Stimulated activated CD8-positive, alpha-beta memory T cell treated with anti-CD3 and anti-CD28 coated beads, Interleukin-4, amount 100 ng/mL, for 1 hour (primary cell): ENCODE results near the gene GMFB.
"Not testable (repeated sequence)": the region's sequence is repeated elsewhere in the genome, so short reads cannot be mapped to it uniquely, and the experiment has no call there.

Experiments
- DNase-seq, 2 donors: peaks; one replicate each; pipeline ENCODE4 v3.0.0-alpha.2; 2020; ENCODE audit warnings: low read depth in 2 of 2, low spot score in 1 of 2

Gene GMFB

DNA sequence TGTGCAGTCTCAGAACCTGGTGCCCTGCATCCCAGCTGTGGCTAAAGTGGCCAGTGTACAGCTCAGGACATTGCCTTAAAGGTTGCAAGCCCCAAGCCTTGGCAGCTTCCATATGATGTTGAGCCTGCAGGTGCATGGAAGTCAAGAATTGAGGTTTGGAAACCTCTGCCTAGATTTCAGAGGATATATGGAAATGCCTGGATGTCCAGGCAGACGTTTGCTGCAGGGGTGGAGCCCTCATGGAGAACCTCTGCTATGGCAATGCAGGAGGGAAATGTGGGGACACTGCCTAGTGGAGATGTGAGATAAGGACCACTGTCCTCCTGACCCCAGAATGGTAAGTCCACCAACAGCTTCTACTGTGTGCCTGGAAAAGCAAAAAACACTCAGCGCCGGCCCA, 29.7 kb downstream of the GMFB start:
- no peak for DNase-seq

DNA sequence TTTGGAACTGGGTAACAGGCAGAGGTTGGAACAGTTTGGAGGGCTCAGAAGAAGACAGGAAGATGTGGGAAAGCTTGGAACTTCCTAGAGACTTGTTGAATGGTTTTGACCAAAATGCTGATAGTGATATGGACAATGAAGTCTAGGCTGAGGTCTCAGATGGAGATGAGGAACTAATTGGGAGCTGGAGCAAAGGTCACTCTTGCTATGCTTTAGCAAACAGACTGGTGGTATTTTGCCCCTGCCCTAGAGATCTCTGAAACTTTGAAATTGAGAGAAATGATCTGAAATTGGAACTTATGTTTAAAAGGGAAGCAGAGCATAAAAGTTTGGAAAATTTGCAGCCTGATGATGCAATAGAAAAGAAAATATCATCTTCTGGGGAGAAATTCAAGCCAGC, 30.2 kb downstream of the GMFB start:
- DNase-seq, result not testable (repeated sequence)

DNA sequence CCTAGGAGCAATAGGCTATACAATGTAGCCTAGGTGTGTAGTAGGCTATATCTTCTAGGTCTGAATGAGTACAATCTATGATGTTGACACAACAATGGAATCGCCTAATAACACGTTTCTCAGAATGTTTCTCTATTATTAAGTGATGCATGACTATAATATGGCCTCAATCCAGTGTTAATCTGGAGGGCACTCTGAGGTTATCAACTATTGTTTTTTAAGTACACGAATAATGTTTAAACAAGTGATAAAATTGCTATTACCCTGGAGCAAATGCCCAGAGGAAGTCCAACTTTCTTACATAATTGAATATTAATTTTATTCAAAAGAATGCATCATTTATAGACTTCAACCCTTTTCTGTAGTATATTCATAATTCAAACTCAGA, 31.2 kb downstream of the GMFB start:
- DNase-seq, result no peak

DNA sequence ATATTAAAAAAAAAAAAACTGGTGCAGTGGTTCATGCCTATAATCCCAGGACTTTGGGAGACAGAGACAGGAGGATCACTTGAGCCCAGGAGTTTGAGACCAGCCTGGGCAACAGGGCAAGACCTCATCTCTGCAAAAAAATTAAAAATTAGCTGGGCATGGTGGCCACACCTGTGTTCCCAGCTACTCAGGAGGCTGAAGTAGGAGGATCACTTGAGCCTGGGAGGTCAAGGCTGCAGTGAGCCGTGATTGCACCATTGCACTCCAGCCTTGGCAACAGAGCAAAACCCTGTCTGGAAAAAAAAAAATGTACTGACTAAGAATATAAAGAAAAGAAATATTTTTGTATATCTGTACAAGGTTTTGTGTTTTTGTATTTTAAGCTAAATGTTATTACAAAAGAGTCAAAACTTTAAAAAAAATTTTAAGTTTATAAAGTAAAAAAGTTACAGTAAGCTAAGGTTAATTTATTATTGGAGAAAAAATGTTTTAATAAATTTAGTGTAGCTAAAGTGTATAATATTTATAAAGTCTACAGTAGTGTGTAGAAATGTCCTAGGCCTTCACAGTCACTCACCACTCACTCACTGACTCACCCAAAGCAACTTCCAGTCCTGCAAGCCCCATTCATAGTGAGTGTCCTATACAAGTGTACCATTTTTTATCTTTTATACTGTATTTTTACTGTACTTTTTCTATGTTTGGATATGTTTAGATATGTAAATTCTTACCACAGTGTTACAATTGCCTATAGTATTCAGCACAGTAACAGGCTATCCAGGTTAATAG, 31.8 kb downstream of the GMFB start:
- DNase-seq, result not testable (repeated sequence)

DNA sequence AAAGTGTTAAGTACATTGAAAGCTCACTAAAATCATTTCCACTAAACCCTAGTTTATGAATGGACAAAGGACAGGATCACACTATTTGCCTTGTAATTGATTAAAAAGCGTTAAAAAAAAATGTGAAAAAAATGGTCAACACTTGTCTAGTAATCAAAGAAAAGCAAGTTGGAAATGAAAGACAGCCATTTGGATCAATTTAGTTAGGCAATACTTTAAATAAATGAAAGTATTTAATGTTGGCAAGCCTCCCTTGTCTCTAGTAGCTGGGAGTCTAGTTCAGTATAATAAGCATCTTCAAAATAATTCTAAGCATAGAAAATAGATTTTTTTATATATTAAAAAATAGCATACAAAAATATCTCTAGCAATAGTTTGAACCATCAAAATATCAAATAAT, 33.4 kb downstream of the GMFB start:
- no peak for DNase-seq

DNA sequence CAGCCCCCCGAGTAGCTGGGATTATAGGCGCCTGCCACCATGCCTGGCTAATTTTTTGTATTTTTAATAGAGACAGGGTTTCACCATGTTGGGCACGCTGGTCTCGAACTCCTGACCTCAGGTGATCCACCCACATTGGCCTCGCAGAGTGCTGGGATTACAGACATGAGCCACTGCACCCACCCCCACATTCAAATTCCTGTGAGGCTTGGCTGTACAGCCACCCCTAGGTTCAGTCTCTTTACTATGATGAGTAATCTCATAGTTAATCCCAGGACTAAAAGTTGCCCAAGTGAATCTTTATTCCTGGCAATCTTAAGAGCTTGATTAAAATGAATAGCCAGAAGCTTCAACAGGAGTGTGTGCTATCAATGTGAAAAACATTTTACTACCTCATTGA, 34.8 kb downstream of the GMFB start:
- DNase-seq, result not testable (repeated sequence)

DNA sequence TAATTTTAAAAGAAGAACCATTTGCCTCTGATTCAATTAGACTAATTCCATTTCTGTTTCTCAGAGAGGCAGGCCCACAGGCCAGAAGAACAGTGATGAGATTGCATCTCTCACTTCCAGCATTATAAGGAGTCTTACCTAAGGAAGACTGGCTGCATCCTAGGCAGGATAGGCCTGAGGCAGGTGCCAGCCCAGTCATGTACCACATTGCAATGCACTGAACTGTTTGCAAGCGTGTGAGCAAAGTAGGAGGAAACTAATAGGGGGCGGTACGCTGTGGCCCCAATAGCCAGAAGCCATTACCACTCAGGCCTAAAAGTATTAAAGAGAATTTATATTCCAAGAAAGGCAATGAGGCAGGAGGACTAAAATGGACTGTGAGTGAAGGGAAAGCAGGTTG, 35.5 kb downstream of the GMFB start:
- DNase-seq, result no peak

DNA sequence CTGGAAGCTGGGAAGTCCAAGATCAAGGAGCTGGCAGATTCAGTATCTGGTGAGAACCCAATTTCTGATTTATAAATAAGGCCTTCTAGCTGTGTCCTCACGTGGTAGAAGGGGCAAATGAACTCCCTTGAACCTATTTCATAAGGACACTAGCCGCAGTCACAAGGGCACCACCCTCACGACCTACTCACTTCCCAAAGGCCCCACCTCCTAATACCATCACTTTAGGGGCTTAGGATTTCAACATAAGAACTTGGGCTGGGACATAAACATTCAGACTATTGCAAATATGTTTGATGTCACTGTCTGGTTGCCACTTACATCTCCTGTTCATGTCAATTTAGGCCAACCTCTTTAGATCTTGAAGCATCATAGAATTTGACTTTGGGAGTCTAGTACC, 36.8 kb downstream of the GMFB start:
- no peak for DNase-seq

DNA sequence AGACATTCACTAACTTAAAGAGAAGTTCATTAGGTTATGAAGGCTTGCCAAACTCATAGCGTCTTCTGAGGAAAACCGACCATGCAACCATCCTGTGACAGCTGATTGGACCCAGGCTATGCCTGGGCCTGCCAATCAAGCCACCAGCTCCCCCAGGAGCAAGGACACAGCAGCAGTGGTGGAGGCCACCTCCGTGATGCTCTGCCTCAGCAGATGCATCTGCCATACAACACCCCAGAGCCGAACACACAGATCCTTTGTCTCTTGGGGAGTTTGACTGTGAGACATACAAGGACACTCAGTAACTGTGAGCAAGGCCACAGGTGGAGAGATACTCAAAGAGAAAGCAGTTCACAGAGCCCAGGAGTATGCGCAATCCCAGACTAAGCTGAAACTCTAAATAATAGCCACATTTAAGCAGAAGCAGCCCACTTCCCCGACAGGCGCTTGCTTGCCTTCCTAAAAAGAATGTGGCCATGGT, 37.6 kb downstream of the GMFB start:
- DNase-seq, result no peak

DNA sequence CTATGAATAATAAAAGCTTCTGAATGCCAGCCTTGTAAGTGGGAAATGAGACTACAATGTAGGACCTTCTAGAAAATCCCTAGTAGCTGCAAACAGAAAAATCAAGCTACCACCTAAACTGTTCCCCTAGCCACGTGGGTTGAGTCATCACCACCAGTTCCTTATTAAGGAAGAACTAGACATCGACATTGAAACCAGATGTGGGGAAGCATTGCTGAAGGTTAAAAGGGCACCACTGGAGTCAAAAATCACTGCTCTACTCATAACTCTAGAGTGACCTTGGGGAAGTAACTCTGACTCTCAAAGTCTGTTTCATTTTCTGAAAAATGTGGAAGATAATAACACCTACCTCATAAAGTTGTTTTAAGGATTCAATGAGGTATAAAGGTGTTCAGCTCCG, 38.2 kb downstream of the GMFB start:
- no peak for DNase-seq

DNA sequence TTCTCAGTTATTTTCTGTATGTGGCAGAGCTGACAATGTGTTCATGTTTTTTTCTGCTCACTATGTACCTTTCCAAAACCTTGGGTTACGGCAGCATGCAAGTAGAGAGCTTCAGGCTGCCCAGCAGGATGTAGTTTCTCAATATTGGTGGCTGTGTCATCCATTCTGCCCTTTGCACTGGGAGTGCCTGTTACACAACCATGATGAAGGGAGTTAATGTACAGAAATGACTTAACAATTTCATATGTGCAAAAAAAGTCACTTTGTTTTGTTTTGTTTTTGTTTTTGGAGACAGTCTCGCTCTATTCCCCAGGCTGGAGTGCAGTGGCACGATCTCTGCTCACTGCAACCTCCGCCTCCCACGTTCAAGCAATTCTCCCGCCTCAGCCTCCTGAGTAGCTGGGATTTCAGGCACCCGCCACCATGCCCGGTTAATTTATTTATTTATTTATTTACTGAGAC, 41.5 kb downstream of the GMFB start:
- no peak for DNase-seq

DNA sequence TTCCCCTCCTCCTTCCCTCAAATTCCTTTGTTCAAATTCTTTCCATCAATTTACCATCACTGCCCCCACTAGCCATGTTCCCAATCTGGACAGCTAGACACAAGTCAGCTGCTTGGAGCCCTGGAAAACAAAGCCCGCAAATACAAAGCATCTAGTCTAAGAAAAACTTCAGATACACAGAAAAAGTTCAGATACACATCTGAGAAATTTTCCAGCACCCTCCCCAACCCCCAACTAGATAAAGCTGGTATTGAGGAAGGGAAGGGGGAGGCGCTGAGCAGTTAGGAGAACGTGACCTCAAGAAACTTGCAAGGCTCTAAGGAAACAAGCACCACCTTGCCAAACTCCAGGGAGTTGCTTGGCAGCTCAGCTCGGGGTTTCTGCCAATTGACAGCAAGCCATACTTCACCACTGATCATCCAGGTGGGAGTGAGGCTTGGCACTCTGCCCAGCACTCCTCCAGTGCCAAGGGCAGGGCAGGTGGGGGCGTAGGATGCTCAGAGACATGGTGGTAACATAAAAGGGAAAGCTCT, 42.6 kb downstream of the GMFB start:
- no peak for DNase-seq

DNA sequence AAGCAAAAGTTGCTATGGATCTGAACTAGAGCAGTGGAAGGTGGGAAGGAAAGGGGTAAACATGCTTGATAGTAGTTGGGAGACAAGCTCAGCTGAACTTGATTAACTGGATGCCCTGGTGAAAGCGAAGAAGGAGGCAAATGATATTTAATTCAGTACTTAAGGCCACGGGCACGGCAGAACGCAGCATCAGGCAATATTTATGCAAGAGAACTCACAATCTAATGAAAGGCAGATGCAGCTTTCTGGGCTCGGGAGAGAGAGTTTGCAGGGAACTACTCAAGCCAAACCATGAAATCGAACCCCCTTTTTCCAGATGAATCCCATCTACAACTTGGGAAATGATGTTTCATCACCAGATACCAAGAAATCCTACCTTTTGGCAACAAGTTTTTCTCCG, 44.1 kb downstream of the GMFB start:
- no peak for DNase-seq

DNA sequence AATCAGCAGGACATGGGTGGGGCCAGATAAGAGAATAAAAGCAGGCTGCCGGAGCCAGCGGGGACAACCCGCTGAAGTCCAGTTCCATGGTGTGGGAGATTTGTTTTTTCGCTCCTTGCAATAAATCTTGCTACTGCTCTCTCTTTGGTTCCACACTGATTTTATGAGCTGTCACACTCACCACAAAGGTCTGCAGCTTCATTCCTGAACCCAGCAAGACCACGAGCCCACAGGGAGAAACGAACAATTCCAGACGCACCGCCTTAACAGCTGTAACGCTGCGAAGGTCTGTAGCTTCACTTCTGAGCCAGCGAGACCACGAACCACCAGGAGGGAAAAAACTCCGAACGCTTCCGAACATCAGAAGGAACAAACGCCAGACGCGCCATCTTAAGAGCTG, 44.8 kb downstream of the GMFB start:
- no peak for DNase-seq

DNA sequence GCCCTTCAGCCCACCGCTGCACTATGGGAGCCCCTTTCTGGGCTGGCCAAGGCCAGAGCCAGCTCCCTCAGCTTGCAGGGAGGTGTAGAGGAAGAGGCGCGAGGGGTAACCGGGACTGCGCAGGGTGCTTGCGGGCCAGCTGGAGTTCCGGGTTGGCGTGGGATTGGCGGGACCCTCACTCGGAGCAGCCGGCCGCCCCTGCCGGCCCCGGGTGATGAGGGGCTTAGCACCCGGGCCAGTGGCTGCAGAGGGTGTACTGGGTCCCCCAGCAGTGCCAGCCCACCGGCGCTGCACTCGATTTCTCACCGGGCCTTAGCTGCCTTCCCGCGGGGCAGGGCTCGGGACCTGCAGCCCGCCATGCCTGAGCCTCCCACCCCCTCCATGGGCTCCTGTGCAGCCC, 45.8 kb downstream of the GMFB start:
- not testable (repeated sequence) for DNase-seq

DNA sequence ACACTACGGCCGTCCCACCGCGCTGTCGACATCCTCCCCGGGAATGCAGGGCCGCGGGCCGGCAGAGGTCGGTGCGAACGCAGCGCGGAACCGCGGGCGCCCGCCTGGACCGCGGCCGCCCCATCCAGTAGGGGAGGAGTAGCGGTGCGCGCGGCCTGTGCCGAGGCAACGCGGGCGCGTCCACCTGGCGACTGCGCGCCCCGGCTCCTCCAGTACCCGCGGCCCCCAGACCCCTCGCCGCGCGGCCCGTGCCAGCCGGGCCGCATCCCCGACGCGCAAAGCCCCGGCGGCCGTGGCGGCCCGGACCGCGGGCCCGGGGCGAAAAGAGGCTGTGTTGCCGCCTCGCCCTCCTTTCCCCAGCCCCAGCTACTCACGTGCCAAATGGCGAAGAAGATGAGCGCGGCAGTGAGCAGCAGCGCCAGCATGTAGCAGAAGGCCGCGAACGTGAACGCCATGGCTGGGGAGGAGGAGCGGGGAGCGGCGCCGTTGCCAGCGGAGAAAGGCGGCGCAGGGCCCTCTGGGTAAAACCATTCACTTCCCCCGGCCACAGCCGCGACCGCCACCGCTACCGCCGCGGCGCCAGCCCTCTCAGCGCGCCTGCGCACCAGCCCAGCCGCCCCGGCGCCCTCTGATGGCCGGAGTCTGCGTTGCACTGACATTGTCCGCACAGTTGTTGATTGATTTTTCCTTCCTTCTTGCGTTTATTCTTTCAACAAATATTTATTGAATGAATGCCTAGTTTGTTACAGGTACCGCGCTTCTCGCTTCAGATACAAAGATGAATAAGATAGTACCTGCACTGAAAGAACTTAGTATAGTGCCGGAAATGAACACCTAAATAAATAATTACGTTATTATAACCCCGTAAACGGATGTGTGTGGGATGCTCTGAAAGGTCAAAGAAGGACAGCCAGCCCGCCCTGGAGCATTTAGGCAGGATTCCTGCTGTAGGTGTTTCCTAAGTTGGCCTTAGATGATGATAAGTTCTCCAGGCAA, 47.6 kb downstream of the GMFB start, which contains the start of gene CNIH1:
Gene CNIH1, minus strand, starts transcription at position 502 of the 996 bp plus-strand sequence. Its CDS starts 47 bp downstream, at position 455.
- DNase-seq, result peak; percentile 89 to 91

DNA sequence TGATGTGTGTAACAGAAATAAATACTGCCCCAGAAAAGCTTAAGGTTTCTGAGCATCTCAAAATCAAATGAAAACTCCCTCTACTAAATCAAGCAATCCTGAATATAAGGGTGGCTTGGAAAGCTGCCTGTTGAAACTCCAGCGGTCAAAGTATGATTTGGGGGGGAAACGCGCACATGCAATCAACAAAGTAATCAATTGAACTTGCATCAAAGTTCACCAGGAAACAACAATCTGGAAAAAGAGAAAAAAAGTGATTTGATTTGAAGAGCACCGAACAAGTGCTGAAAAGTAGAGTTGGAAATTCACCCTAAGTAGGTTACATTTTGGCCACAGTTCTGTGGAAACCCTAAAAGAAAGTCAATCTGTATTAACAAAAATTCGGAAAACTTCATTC, 48.3 kb downstream of the GMFB start:
- no peak for DNase-seq

DNA sequence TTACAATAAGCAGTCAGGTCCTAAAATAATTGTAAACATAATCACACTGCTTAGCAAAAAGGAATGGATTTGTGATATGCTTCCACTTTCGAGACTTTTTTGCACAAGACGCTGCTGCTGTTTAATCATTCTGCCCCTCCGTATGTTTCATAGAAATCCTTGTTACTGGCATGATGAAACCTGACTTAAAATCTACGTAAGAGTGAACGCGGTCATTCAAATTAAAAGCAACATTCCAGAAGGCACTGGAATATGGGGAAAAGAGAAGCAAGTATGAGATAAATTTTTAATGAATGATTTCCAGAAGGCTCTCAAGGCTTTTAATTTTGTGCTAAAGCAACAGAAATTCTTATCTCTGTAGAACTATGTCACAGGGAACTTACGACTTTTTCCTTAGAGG, 48.7 kb downstream of the GMFB start:
- no peak for DNase-seq

DNA sequence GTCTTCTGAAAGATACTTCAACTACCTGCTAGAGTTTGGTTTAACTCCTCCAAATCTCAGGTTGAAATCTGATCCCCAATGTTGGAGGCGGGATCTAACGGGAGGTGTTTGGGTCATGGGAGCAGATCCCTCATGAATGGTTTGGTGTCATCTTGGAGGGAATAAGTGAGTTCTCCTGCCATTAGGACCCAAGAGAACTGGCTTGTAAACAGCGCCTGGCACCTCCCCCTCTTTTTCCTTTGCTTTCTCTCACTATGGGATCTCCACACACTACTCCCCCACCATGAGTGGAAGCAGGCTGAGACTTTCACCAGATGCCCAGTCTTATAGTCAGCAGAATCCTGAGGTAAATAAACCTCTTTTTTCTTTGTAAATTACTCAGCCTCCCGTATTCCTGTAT, 50.1 kb downstream of the GMFB start:
- no peak for DNase-seq

DNA sequence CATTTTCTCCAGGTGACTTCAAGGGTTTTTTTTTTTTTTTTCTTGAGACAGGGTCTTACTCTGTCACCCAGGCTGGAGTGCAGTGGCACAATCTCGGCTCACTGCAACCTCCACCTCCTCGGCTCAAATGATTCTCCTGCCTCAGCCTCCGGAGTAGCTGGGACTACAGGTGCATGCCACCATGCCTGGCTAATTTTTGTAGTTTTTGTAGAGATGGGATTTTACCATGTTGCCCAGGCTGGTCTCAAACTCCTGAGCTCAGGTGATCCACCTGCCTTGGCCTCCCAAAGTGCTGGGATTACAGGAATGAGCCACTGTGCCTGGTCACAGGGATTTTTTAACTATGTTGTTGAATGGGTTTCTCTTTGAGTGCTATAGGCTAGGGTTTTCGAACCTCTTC, 50.8 kb downstream of the GMFB start:
- not testable (repeated sequence) for DNase-seq

DNA sequence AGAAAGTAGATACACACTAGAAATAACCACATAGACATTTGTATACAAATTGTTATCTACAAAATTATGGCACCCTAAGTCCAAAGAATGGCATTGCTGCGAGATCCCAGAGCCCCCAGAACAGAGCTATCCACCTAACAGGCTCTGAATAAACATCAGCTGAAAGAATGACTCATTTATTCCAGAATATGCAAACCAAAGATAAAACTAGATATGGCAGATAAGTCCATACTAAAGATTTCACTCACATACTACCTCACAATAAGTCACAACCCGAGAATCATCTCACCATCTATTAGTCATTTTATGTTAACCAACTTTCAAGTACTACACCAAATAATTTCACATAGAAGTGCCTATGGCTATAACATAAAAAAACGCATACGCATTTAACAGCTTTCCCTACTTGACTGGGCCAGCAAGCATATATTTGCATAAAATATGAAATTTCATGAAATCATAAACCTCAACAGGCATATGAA, 53.2 kb downstream of the GMFB start:
- DNase-seq, result no peak
